Kidney epithelial cell (primary cell): ENCODE measurements around the gene LARGE1. TPM values are rescaled to one million over a fixed set of nuclear protein-coding genes. Genes with fewer than 3 reads are reported as not detected.

ENCODE experiments used
- DNase-seq: peaks from one replicate; pipeline ENCODE4 v3.0.0-alpha.2; 2010; ENCODE audit warnings: low read depth
- H3K27me3 ChIP-seq: 2 replicates; pipeline ENCODE4 v1.6.0; 2011; ENCODE audit warnings: low read length; ENCODE audit not compliant: control insufficient read depth, insufficient read depth
- H3K36me3 ChIP-seq: 2 replicates; pipeline ENCODE4 v1.5.1; 2011; ENCODE audit warnings: low read length; ENCODE audit not compliant: control insufficient read depth, insufficient read depth
- H3K4me3 ChIP-seq: 2 replicates; pipeline ENCODE4 v1.5.1; 2011; ENCODE audit warnings: low read depth, mild to moderate bottlenecking, control low read depth, low read length
- CTCF ChIP-seq: IDR thresholded peaks from 2 replicates; pipeline ENCODE4 v1.5.1; 2011; ENCODE audit warnings: mild to moderate bottlenecking, moderate library complexity, low read length, control low read depth, inconsistent platforms; ENCODE audit not compliant: insufficient read depth, poor library complexity, severe bottlenecking
- total RNA-seq: library from RNA; depleted of rRNA; stranded (reverse); fragments of >200 nt; gene quantifications from 2 replicates; pipeline ENCODE4 v1.2.3, GENCODE V29; 2015

Gene LARGE1
- total RNA-seq, 1 donor from 2014 or later = 17.8 TPM

- no peaks in the 10 kb centered on the region for H3K27me3 ChIP-seq
- no peaks in the 10 kb centered on the region for H3K36me3 ChIP-seq
- no peak for TF ChIP-seq CTCF
- no peak overlapping the region for H3K4me3 ChIP-seq
- DNase-seq = no peak
Measured at GRCh38 chr22:33756508-33756949, 163.7 kb downstream of the LARGE1 start.

GRCh38 chr22:33748714-33749113 lies 171.6 kb downstream of the LARGE1 start:
- no peaks in the 10 kb centered on the region for H3K36me3 ChIP-seq
- H3K4me3 ChIP-seq = no peak overlapping the region
- H3K27me3 ChIP-seq = no peaks in the 10 kb centered on the region
- no peak for TF ChIP-seq CTCF
- DNase-seq = no peak

- Histone ChIP-seq H3K36me3 (no peaks in the 10 kb centered on the region), H3K27me3 (no peaks in the 10 kb centered on the region), H3K4me3 (no peak overlapping the region)
- TF ChIP-seq CTCF = peak; percentile 3
- no peak for DNase-seq
Measured at GRCh38 chr22:33747576-33748180, 172.6 kb downstream of the LARGE1 start.

- Histone ChIP-seq H3K4me3 (no peak overlapping the region), H3K27me3 (no peaks in the 10 kb centered on the region), H3K36me3 (no peaks in the 10 kb centered on the region)
- TF ChIP-seq CTCF = no peak
- no peak for DNase-seq
Measured at GRCh38 chr22:33747029-33747428, 173.2 kb downstream of the LARGE1 start.

- Histone ChIP-seq H3K36me3 (no peaks in the 10 kb centered on the region), H3K27me3 (no peaks in the 10 kb centered on the region), H3K4me3 (no peak overlapping the region)
- no peak for DNase-seq
- no peak for TF ChIP-seq CTCF
Measured at GRCh38 chr22:33746501-33746928, 173.8 kb downstream of the LARGE1 start.

- Histone ChIP-seq H3K27me3 (no peaks in the 10 kb centered on the region), H3K36me3 (no peaks in the 10 kb centered on the region), H3K4me3 (no peak overlapping the region)
- no peak for TF ChIP-seq CTCF
- no peak for DNase-seq
Measured at GRCh38 chr22:33745501-33745900, 174.8 kb downstream of the LARGE1 start.
